Measurements from ENCODE around the gene ARHGAP9.

Gene ARHGAP9

DNA sequence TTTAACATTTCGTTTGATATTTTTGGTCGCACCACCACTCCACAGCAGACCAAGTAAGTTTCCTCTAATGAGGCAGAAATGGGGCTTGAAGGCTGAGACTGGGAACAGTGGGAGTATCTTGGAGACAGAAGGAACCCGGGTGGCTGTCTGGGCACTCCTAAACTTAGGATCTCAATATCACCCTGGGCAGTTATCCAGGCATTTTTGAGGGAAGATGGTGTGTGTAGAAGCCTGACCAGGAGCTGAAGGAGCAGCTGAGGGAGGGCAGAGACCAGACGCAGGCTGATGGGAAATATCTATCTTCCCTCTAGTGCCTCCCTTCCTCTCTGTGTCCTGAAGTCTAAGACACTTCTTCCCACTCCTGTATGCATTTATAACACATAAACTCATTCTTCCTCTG, 18.9 kb upstream of the ARHGAP9 start:
- TF ChIP-seq EZH2phosphoT487 (conservative IDR thresholded peaks at IDR 0.05; ENCODE audit: low read length) (no peak), CTCF (IDR thresholded peaks at IDR 0.05; ENCODE audit: insufficient read depth, low read length, poor library complexity, severe bottlenecking) (no peak)
- peaks cover 26% of the 10 kb centered on the region for H3K36me3 ChIP-seq (ENCODE audit: low read length)
- no peaks in the 10 kb centered on the region for H3K9me2 ChIP-seq (replicated peaks; ENCODE audit: insufficient read depth, low read length)

DNA sequence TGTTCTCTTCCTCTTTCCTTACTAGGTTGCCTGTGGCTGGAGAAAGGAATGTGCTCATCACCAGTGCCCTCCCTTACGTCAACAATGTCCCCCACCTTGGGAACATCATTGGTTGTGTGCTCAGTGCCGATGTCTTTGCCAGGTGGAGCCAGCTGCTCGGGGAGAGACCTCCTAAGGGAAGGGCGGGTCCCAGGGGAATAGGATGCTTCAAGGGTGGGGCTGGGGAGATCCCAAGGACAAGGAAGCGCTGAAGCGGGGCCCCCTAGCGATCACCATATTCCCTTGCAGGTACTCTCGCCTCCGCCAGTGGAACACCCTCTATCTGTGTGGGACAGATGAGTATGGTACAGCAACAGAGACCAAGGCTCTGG, 18.5 kb upstream of the ARHGAP9 start:
- no peaks in the 10 kb centered on the region for H3K9me3 ChIP-seq (ENCODE audit: insufficient read depth, low read length)
- H3K9ac ChIP-seq (ENCODE audit: low read length) = no peak overlapping the region
- H3F3A ChIP-seq (ENCODE audit: insufficient read depth) = no peaks in the 10 kb centered on the region
- H3K4me2 ChIP-seq (ENCODE audit: low read depth, low read length, poor library complexity, severe bottlenecking) = no peak overlapping the region
- H3K27ac ChIP-seq (ENCODE audit: low read depth, low read length) = no peak overlapping the region
- TF ChIP-seq CTCF (IDR thresholded peaks at IDR 0.05; ENCODE audit: insufficient read depth, low read length, poor library complexity, severe bottlenecking) (no peak), EZH2phosphoT487 (conservative IDR thresholded peaks at IDR 0.05; ENCODE audit: low read length) (no peak)
- peaks cover 26% of the 10 kb centered on the region for H3K36me3 ChIP-seq (ENCODE audit: low read length)
- H4K20me1 ChIP-seq (ENCODE audit: low read depth, low read length) = no peaks in the 10 kb centered on the region
- no peaks in the 10 kb centered on the region for H3K9me2 ChIP-seq (replicated peaks; ENCODE audit: insufficient read depth, low read length)
- no peaks in the 10 kb centered on the region for H3K79me2 ChIP-seq (ENCODE audit: insufficient read depth, low read length)
- H3K4me3 ChIP-seq (ENCODE audit: insufficient read depth, low read length, poor library complexity, severe bottlenecking) = no peak overlapping the region
- no peaks in the 10 kb centered on the region for H3K27me3 ChIP-seq (ENCODE audit: low read length)
- H2AFZ ChIP-seq (ENCODE audit: low read depth, low read length, severe bottlenecking) = no peak overlapping the region

More for the DNA sequence above, 18.9 kb upstream of the ARHGAP9 start:
- H3K4me3 ChIP-seq (ENCODE audit: insufficient read depth, low read length, poor library complexity, severe bottlenecking) = no peak overlapping the region
- no peaks in the 10 kb centered on the region for H3F3A ChIP-seq (ENCODE audit: insufficient read depth)
- no peak overlapping the region for H3K27ac ChIP-seq (ENCODE audit: low read depth, low read length)
- H3K9me3 ChIP-seq (ENCODE audit: insufficient read depth, low read length) = no peaks in the 10 kb centered on the region
- H2AFZ ChIP-seq (ENCODE audit: low read depth, low read length, severe bottlenecking) = no peak overlapping the region
- H3K9ac ChIP-seq (ENCODE audit: low read length) = no peak overlapping the region
- no peaks in the 10 kb centered on the region for H3K27me3 ChIP-seq (ENCODE audit: low read length)
- H3K4me2 ChIP-seq (ENCODE audit: low read depth, low read length, poor library complexity, severe bottlenecking) = no peak overlapping the region
- no peaks in the 10 kb centered on the region for H4K20me1 ChIP-seq (ENCODE audit: low read depth, low read length)
- H3K79me2 ChIP-seq (ENCODE audit: insufficient read depth, low read length) = no peaks in the 10 kb centered on the region

- Histone ChIP-seq H3K27me3 (ENCODE audit: low read length) (no peaks in the 10 kb centered on the region), H4K20me1 (ENCODE audit: low read depth, low read length) (no peaks in the 10 kb centered on the region), H3K4me2 (ENCODE audit: low read depth, low read length, poor library complexity, severe bottlenecking) (no peak overlapping the region), H2AFZ (ENCODE audit: low read depth, low read length, severe bottlenecking) (no peak overlapping the region), H3K9me2 (replicated peaks; ENCODE audit: insufficient read depth, low read length) (no peaks in the 10 kb centered on the region), H3K9me3 (ENCODE audit: insufficient read depth, low read length) (no peaks in the 10 kb centered on the region), H3K4me3 (ENCODE audit: insufficient read depth, low read length, poor library complexity, severe bottlenecking) (no peak overlapping the region), H3K9ac (ENCODE audit: low read length) (no peak overlapping the region), H3K79me2 (ENCODE audit: insufficient read depth, low read length) (no peaks in the 10 kb centered on the region), H3F3A (ENCODE audit: insufficient read depth) (0 out of 2 replicates have a peak, but pooled peaks cover 5% of the 10 kb centered on the region), H3K36me3 (ENCODE audit: low read length) (peaks cover 32% of the 10 kb centered on the region), H3K27ac (ENCODE audit: low read depth, low read length) (no peak overlapping the region)
- TF ChIP-seq EZH2phosphoT487 (conservative IDR thresholded peaks at IDR 0.05; ENCODE audit: low read length) (no peak), CTCF (IDR thresholded peaks at IDR 0.05; ENCODE audit: insufficient read depth, low read length, poor library complexity, severe bottlenecking) (no peak)
These were observed 17.8 kb upstream of the ARHGAP9 start for GRCh38 chr12:57497223-57498131.

Measured in SU-DHL-6 (cell line).